Urothelium cell line (cell line): ENCODE measurements around the gene NCOA1.
"Not testable (repeated sequence)": the region's sequence is repeated elsewhere in the genome, so short reads cannot be mapped to it uniquely, and the experiment has no call there.

Experiments
- DNase-seq: peaks from one replicate; pipeline ENCODE4 v3.0.0; 2011; ENCODE audit warnings: low spot score, mixed read lengths
- FAIRE-seq: peaks from 2 replicates; lab custom pipeline; 2011; peaks lifted over from hg19 to GRCh38; lab: Jason Lieb, UNC

Gene NCOA1

GRCh38 chr2:24531610-24532009 is 40.6 kb downstream of the NCOA1 start:
- DNase-seq = not testable (repeated sequence)
- peak; percentile 13 for FAIRE-seq

GRCh38 chr2:24532057-24532456 is 41.0 kb downstream of the NCOA1 start:
- FAIRE-seq, DNase-seq: not testable (repeated sequence)

- FAIRE-seq, DNase-seq: not testable (repeated sequence)
Measured at GRCh38 chr2:24533574-24533973, 42.5 kb downstream of the NCOA1 start.

GRCh38 chr2:24538720-24539119 is 47.7 kb downstream of the NCOA1 start:
- FAIRE-seq (no peak), DNase-seq (no peak)

- DNase-seq (no peak), FAIRE-seq (no peak)
Measured at GRCh38 chr2:24539258-24539657, 48.2 kb downstream of the NCOA1 start.

GRCh38 chr2:24540011-24540477 is 49.0 kb downstream of the NCOA1 start:
- no peak for FAIRE-seq
- DNase-seq = no peak

GRCh38 chr2:24541621-24542020 is 50.6 kb downstream of the NCOA1 start:
- no peak for DNase-seq
- FAIRE-seq = no peak

GRCh38 chr2:24542269-24542872 is 51.3 kb downstream of the NCOA1 start:
- FAIRE-seq (no peak), DNase-seq (no peak)

GRCh38 chr2:24543252-24543651 is 52.2 kb downstream of the NCOA1 start:
- DNase-seq (no peak), FAIRE-seq (no peak)

GRCh38 chr2:24544456-24545115 is 53.5 kb downstream of the NCOA1 start:
- FAIRE-seq (no peak), DNase-seq (no peak)

GRCh38 chr2:24546669-24547068 is 55.6 kb downstream of the NCOA1 start:
- no peak for FAIRE-seq

GRCh38 chr2:24548058-24548457 is 57.0 kb downstream of the NCOA1 start:
- no peak for DNase-seq
- no peak for FAIRE-seq

More at GRCh38 chr2:24546669-24547068, 55.6 kb downstream of the NCOA1 start:
- no peak for DNase-seq

GRCh38 chr2:24550301-24550700 is 59.2 kb downstream of the NCOA1 start:
- DNase-seq, FAIRE-seq: not testable (repeated sequence)

- DNase-seq = no peak
- FAIRE-seq = no peak
Measured at GRCh38 chr2:24551016-24551415, 60.0 kb downstream of the NCOA1 start.

- DNase-seq = no peak
- FAIRE-seq = no peak
Measured at GRCh38 chr2:24552836-24553235, 61.8 kb downstream of the NCOA1 start.

GRCh38 chr2:24558781-24559472 is 67.9 kb downstream of the NCOA1 start:
- peak; percentile 46 for FAIRE-seq
- DNase-seq = no peak

GRCh38 chr2:24559473-24560113 is 68.5 kb downstream of the NCOA1 start:
- FAIRE-seq (peak; percentile 30), DNase-seq (no peak)

- FAIRE-seq (peak; percentile 58), DNase-seq (no peak)
Measured at GRCh38 chr2:24565537-24565936, 74.5 kb downstream of the NCOA1 start.

- DNase-seq (no peak), FAIRE-seq (no peak)
Measured at GRCh38 chr2:24566209-24566608, 75.2 kb downstream of the NCOA1 start.

GRCh38 chr2:24566630-24567029 is 75.6 kb downstream of the NCOA1 start:
- no peak for FAIRE-seq
- no peak for DNase-seq

- DNase-seq (no peak), FAIRE-seq (no peak)
Measured at GRCh38 chr2:24568551-24568950, 77.5 kb downstream of the NCOA1 start.
